Measurements from ENCODE around the gene KCNG4. TPM values are rescaled to one million over a fixed set of nuclear protein-coding genes. Genes with fewer than 3 reads are reported as not detected.

Gene KCNG4
- polyA plus RNA-seq, 1 donor from 2014 or later: not detected

DNA sequence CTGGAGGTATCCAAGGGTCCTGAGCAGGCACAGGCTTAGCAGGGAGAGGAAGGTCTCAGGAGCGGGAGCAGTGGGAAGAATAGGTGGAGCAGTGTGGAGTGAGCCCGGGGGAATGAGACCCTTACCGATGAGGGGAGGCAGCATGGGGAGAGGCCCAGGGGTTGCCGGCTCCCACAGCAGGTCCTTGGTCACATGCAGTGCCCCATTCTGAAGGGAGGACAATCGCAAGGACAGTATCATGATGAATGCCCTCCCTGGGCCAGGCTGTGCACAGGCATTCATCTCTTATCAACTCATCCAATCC lies 56.3 kb downstream of the KCNG4 start:
- H3K36me3 ChIP-seq (ENCODE audit: insufficient read depth, low read length): no peaks in the 10 kb centered on the region

GRCh38 chr16:84182680-84183571 lies 56.9 kb downstream of the KCNG4 start:
- H3K4me3 ChIP-seq (ENCODE audit: low read length): no peak overlapping the region
- no peaks in the 10 kb centered on the region for H3K9me3 ChIP-seq (ENCODE audit: low read length)
- no peaks in the 10 kb centered on the region for H3K27me3 ChIP-seq (ENCODE audit: insufficient read depth, low read depth, low read length)
- no peak overlapping the region for H3K9ac ChIP-seq (ENCODE audit: low read length)
- H3K4me2 ChIP-seq (ENCODE audit: low read length): no peak overlapping the region
- H3K9me2 ChIP-seq (ENCODE audit: insufficient read depth, low read length): no peaks in the 10 kb centered on the region
- peaks cover 20% of the 10 kb centered on the region for H3K79me2 ChIP-seq (replicated peaks; ENCODE audit: insufficient read depth, low read length)
- H3K36me3 ChIP-seq (ENCODE audit: insufficient read depth, low read length): no peaks in the 10 kb centered on the region
- H3K27ac ChIP-seq (ENCODE audit: low read length): no peak overlapping the region
- H2AFZ ChIP-seq (ENCODE audit: low read depth, low read length): no peak overlapping the region
- H3F3A ChIP-seq (ENCODE audit: insufficient read depth, low read length, poor library complexity, severe bottlenecking): no peaks in the 10 kb centered on the region
- TF ChIP-seq RAD21 (conservative IDR thresholded peaks at IDR 0.05): no peak
- TF ChIP-seq, protein P1, sequence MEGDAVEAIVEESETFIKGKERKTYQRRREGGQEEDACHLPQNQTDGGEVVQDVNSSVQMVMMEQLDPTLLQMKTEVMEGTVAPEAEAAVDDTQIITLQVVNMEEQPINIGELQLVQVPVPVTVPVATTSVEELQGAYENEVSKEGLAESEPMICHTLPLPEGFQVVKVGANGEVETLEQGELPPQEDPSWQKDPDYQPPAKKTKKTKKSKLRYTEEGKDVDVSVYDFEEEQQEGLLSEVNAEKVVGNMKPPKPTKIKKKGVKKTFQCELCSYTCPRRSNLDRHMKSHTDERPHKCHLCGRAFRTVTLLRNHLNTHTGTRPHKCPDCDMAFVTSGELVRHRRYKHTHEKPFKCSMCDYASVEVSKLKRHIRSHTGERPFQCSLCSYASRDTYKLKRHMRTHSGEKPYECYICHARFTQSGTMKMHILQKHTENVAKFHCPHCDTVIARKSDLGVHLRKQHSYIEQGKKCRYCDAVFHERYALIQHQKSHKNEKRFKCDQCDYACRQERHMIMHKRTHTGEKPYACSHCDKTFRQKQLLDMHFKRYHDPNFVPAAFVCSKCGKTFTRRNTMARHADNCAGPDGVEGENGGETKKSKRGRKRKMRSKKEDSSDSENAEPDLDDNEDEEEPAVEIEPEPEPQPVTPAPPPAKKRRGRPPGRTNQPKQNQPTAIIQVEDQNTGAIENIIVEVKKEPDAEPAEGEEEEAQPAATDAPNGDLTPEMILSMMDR (IDR thresholded peaks at IDR 0.05; ENCODE audit: poor library complexity, severe bottlenecking): no peak
- TF ChIP-seq MXI1 (conservative IDR thresholded peaks at IDR 0.05; ENCODE audit: poor library complexity, severe bottlenecking): no peak
- TF ChIP-seq, protein P2, sequence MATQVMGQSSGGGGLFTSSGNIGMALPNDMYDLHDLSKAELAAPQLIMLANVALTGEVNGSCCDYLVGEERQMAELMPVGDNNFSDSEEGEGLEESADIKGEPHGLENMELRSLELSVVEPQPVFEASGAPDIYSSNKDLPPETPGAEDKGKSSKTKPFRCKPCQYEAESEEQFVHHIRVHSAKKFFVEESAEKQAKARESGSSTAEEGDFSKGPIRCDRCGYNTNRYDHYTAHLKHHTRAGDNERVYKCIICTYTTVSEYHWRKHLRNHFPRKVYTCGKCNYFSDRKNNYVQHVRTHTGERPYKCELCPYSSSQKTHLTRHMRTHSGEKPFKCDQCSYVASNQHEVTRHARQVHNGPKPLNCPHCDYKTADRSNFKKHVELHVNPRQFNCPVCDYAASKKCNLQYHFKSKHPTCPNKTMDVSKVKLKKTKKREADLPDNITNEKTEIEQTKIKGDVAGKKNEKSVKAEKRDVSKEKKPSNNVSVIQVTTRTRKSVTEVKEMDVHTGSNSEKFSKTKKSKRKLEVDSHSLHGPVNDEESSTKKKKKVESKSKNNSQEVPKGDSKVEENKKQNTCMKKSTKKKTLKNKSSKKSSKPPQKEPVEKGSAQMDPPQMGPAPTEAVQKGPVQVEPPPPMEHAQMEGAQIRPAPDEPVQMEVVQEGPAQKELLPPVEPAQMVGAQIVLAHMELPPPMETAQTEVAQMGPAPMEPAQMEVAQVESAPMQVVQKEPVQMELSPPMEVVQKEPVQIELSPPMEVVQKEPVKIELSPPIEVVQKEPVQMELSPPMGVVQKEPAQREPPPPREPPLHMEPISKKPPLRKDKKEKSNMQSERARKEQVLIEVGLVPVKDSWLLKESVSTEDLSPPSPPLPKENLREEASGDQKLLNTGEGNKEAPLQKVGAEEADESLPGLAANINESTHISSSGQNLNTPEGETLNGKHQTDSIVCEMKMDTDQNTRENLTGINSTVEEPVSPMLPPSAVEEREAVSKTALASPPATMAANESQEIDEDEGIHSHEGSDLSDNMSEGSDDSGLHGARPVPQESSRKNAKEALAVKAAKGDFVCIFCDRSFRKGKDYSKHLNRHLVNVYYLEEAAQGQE (IDR thresholded peaks at IDR 0.05; ENCODE audit: borderline replicate concordance): no peak
- TF ChIP-seq EZH2 (IDR thresholded peaks at IDR 0.05; ENCODE audit: borderline replicate concordance, insufficient read depth, low read length, poor library complexity, severe bottlenecking): no peak
- TF ChIP-seq TAF1 (IDR thresholded peaks at IDR 0.05; ENCODE audit: low read depth): no peak
- TF ChIP-seq EP300 (conservative IDR thresholded peaks at IDR 0.05; ENCODE audit: poor library complexity, severe bottlenecking): no peak
- TF ChIP-seq SMC3 (conservative IDR thresholded peaks at IDR 0.05; ENCODE audit: poor library complexity): no peak
- TF ChIP-seq POLR2AphosphoS5 (IDR thresholded peaks at IDR 0.05): no peak
- H4K20me1 ChIP-seq (ENCODE audit: insufficient read depth): no peaks in the 10 kb centered on the region

More for the DNA sequence above, 56.3 kb downstream of the KCNG4 start:
- H2AFZ ChIP-seq (ENCODE audit: low read depth, low read length): no peak overlapping the region
- no peaks in the 10 kb centered on the region for H3K27me3 ChIP-seq (ENCODE audit: insufficient read depth, low read depth, low read length)
- H3K9me3 ChIP-seq (ENCODE audit: low read length): no peaks in the 10 kb centered on the region
- no peaks in the 10 kb centered on the region for H4K20me1 ChIP-seq (ENCODE audit: insufficient read depth)
- H3F3A ChIP-seq (ENCODE audit: insufficient read depth, low read length, poor library complexity, severe bottlenecking): no peaks in the 10 kb centered on the region
- no peak overlapping the region for H3K4me3 ChIP-seq (ENCODE audit: low read length)
- no peaks in the 10 kb centered on the region for H3K9me2 ChIP-seq (ENCODE audit: insufficient read depth, low read length)
- peaks cover 20% of the 10 kb centered on the region for H3K79me2 ChIP-seq (replicated peaks; ENCODE audit: insufficient read depth, low read length)
- H3K4me2 ChIP-seq (ENCODE audit: low read length): no peak overlapping the region
- TF ChIP-seq POLR2AphosphoS5 (IDR thresholded peaks at IDR 0.05) (no peak), EP300 (conservative IDR thresholded peaks at IDR 0.05; ENCODE audit: poor library complexity, severe bottlenecking) (no peak), MXI1 (conservative IDR thresholded peaks at IDR 0.05; ENCODE audit: poor library complexity, severe bottlenecking) (no peak), EZH2 (IDR thresholded peaks at IDR 0.05; ENCODE audit: borderline replicate concordance, insufficient read depth, low read length, poor library complexity, severe bottlenecking) (no peak), RAD21 (conservative IDR thresholded peaks at IDR 0.05) (no peak), TAF1 (IDR thresholded peaks at IDR 0.05; ENCODE audit: low read depth) (no peak), SMC3 (conservative IDR thresholded peaks at IDR 0.05; ENCODE audit: poor library complexity) (no peak)
- TF ChIP-seq, protein P1 (IDR thresholded peaks at IDR 0.05; ENCODE audit: poor library complexity, severe bottlenecking): no peak
- TF ChIP-seq, protein P2 (IDR thresholded peaks at IDR 0.05; ENCODE audit: borderline replicate concordance): no peak
- no peak overlapping the region for H3K27ac ChIP-seq (ENCODE audit: low read length)
- H3K9ac ChIP-seq (ENCODE audit: low read length): no peak overlapping the region

All from neural cell (in vitro differentiated cells).